Calu3 (cell line): ENCODE measurements around the gene EFNB1. TPM values are rescaled to one million over a fixed set of nuclear protein-coding genes. Genes with fewer than 3 reads are reported as not detected.

Experiments
- BruUV-seq: library from RNA; stranded (reverse); fragments of 400-500 nt; replicated peaks from 2 replicates; lab custom pipeline; 2021; lab: Mats Ljungman, UMichigan
- CTCF ChIA-PET: fragments of 300-600 bp; sonication (Branson Sonifier 250); formaldehyde crosslinking; loops from one replicate; lab custom pipeline; 2022; ENCODE audit warnings: antibody characterized with exemption; lab: Charles Lee
- DNase-seq: peaks from one replicate; pipeline ENCODE4 v3.0.0; 2022
- H3K27ac Mint-ChIP-seq: one replicate; pipeline ENCODE4 v1.8.0; 2022; ENCODE audit warnings: mixed read lengths; ENCODE audit not compliant: unreplicated experiment
- H3K27me3 Mint-ChIP-seq: one replicate; pipeline ENCODE4 v1.8.0; 2022; ENCODE audit warnings: mixed read lengths; ENCODE audit not compliant: unreplicated experiment
- H3K36me3 Mint-ChIP-seq: one replicate; pipeline ENCODE4 v1.8.0; 2022; ENCODE audit warnings: mild to moderate bottlenecking, moderate library complexity, mixed read lengths; ENCODE audit not compliant: insufficient read depth, unreplicated experiment
- H3K4me1 Mint-ChIP-seq: one replicate; pipeline ENCODE4 v1.8.0; 2022; ENCODE audit warnings: mild to moderate bottlenecking, low read depth, mixed read lengths; ENCODE audit not compliant: unreplicated experiment
- H3K4me3 Mint-ChIP-seq: one replicate; pipeline ENCODE4 v1.8.0; 2022; ENCODE audit warnings: mild to moderate bottlenecking, low read depth, moderate library complexity, mixed read lengths; ENCODE audit not compliant: unreplicated experiment
- H3K9me3 Mint-ChIP-seq: one replicate; pipeline ENCODE4 v1.8.0; 2022; ENCODE audit warnings: low read depth, mixed read lengths; ENCODE audit not compliant: unreplicated experiment
- intact Hi-C: fragments of 100-400 bp; cut with micrococcal nuclease; formaldehyde crosslinking; loops from one replicate; pipeline ENCODE4 v1.10.0; 2022; ENCODE audit not compliant: unreplicated experiment
- total RNA-seq: library from RNA; stranded (reverse); gene quantifications from 2 replicates; pipeline ENCODE4 v1.2.3, GENCODE V29; 2022
- TF ChIP-seq, protein P1 (sequence below): fragments of 200-600 bp; IDR thresholded peaks from one replicate; pipeline ENCODE4 v1.8.0; 2022; ENCODE audit warnings: antibody characterized with exemption; ENCODE audit not compliant: unreplicated experiment

EFNB1 gene
- total RNA-seq, 1 experiment from 2014 or later = 12.6 TPM

DNA sequence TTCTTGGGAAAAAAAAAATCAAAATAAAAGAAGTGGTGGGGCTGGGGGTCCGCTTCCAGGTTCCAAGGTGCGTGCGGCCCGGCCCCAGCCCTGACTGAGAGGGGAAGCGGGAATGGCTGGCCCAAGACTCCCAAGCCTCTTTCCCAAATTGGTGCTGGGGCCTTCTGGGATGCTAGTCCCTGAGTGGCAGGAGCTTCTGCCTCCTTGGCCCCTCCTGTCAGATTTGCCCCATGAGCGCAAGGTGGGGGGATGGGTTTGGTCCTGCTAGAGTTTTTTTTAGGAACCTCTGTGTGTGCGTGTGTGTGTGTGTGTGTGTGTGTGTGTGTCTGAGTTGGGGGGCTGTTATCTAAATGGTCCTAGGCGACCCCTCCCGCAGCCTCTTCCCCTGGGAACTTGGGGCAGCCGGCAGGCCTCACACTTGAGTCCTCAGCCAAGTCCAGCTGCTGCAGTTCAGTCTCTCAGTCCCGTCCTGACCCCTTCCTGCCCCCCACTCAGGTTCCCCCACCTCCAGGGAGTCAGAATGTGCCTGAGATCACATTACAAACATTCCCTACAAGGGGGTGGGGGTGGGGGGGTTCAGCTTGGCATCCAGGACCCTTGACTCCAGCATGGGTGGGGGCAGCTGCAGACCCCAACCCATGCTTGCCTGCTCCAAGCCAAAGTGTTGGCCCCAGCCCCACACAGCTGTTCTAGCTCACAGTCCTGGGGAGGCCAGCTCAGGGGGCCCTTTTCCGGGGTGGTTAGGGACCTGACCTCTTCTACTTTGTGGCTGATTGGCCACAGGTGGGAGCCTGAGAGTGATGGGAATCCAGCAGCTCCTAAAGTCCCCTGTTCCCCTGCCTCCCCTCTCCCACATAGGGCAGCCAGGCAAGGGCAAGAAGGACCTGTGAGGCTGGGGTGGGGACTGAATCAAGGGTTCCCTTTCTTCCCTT lies 4.0 kb downstream of the EFNB1 start:
- DNase-seq = no peak
- CTCF ChIA-PET = interaction anchor here (0.9 to 1.2 kb wide), 2 partner anchors 9 to 63 kb away, joined by 3 read pairs; no protein-coding TSS in a partner anchor
- Mint-ChIP-seq H3K27me3 (no peaks in the 10 kb centered on the region), H3K9me3 (no peaks in the 10 kb centered on the region), H3K4me3 (peak overlapping the region; percentile 87), H3K4me1 (peaks cover 46% of the 10 kb centered on the region), H3K36me3 (peaks cover 33% of the 10 kb centered on the region), H3K27ac (peak overlapping the region; percentile 70)
- BruUV-seq = no TSS peak
- intact Hi-C loops = no loop called here
- TF ChIP-seq, protein P1, sequence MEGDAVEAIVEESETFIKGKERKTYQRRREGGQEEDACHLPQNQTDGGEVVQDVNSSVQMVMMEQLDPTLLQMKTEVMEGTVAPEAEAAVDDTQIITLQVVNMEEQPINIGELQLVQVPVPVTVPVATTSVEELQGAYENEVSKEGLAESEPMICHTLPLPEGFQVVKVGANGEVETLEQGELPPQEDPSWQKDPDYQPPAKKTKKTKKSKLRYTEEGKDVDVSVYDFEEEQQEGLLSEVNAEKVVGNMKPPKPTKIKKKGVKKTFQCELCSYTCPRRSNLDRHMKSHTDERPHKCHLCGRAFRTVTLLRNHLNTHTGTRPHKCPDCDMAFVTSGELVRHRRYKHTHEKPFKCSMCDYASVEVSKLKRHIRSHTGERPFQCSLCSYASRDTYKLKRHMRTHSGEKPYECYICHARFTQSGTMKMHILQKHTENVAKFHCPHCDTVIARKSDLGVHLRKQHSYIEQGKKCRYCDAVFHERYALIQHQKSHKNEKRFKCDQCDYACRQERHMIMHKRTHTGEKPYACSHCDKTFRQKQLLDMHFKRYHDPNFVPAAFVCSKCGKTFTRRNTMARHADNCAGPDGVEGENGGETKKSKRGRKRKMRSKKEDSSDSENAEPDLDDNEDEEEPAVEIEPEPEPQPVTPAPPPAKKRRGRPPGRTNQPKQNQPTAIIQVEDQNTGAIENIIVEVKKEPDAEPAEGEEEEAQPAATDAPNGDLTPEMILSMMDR = no peak

DNA sequence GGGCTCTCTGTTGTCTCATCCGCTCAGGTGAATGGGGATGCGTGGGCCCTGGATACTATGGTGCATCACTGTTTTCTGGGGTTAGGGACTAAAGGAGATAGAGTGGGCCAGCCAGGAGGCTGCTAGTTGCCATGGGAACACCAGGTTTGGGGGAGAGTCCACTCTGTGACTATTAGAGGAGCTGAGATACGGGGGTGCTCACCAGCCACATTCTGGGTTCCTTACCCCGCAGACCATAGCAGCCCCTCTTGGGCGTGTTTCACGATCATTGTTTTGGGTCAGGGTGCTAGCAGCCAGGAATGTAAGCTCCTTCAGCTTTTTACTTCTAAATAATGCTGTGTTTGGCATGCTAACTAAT lies 4.6 kb downstream of the EFNB1 start:
- TF ChIP-seq, protein P1 = no peak
- H3K9me3 Mint-ChIP-seq = no peaks in the 10 kb centered on the region
- intact Hi-C loops = no loop called here
- no peak overlapping the region for H3K4me3 Mint-ChIP-seq
- DNase-seq = no peak
- peaks cover 27% of the 10 kb centered on the region for H3K36me3 Mint-ChIP-seq
- peaks cover 40% of the 10 kb centered on the region for H3K4me1 Mint-ChIP-seq
- H3K27me3 Mint-ChIP-seq = no peaks in the 10 kb centered on the region
- no peak overlapping the region for H3K27ac Mint-ChIP-seq
- BruUV-seq = no TSS peak
- CTCF ChIA-PET = interaction anchor here (0.9 to 1.2 kb wide), 2 partner anchors 8 to 62 kb away, joined by 3 read pairs; no protein-coding TSS in a partner anchor

DNA sequence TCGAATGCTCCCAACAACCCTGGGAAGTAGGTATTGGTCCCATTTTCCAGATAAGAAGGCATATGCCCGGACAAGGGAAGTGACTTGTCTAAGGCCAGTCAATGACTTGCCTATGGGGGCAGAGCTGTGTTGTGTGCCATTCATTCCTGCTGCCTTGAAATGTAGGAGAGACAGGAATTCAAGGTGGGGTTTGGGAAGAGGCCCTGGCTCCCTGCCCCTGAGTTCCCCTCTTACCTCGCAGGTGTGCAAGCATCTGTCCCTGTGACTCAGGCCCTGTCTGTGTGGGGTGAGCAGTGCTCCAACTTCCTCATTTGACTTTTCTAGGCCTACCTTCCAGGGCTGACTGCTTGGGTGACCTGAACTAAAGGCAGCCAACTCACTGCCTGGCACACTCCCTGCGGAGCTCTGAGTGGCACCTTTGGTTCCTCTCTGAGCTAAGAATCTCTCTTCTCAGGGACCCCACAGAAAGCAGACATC lies 5.1 kb downstream of the EFNB1 start:
- BruUV-seq = no TSS peak
- Mint-ChIP-seq H3K9me3 (no peaks in the 10 kb centered on the region), H3K4me3 (peak overlapping the region; percentile 17), H3K27ac (no peak overlapping the region), H3K36me3 (peaks cover 23% of the 10 kb centered on the region), H3K4me1 (peaks cover 37% of the 10 kb centered on the region), H3K27me3 (no peaks in the 10 kb centered on the region)
- no peak for DNase-seq
- TF ChIP-seq, protein P1 = no peak
- intact Hi-C loops = no loop called here
- CTCF ChIA-PET = interaction anchor here (0.9 to 1.2 kb wide), 3 partner anchors 8 to 389 kb away, joined by 3 read pairs; no protein-coding TSS in a partner anchor

DNA sequence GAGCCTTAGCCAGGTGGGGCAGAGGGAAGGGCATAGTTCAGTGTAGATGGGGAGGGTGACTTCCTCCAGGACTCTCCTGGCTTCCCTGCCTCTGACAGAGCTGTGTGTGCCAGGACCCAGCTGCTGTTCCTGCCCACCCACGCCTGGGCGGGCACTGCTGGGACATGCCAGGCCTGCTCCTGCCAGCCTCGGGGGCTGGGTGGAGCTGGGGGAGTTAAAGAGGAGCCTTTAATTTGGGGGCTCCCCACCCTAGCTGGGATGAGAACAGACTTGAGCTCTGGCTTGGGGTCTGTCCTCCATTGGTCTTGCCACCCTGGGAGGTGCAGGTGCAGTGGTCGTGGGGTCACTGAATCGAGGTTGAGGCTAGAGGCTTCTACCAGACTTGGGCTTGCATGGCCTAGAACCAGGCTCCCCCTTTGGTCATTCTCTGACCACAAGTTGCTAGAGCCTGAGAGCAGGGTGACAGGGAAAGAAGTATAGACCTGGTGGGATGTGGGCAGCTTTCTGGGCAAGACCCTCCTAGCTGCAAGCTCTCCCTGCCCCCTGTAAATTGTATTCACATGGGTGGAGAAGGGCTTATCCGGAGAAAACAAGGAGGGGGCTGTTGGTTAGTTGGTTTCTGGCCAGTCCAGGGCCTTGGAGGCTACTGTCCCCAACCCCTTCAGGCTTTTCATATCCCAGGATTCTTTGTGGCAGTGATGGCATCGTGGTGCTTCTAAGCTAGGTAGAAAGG lies 5.7 kb downstream of the EFNB1 start:
- Mint-ChIP-seq H3K27ac (no peak overlapping the region), H3K36me3 (peaks cover 16% of the 10 kb centered on the region), H3K4me3 (peak overlapping the region; percentile 17), H3K4me1 (peaks cover 37% of the 10 kb centered on the region), H3K9me3 (no peaks in the 10 kb centered on the region), H3K27me3 (no peaks in the 10 kb centered on the region)
- intact Hi-C loops = no loop called here
- CTCF ChIA-PET = interaction anchor here (1.0 to 1.2 kb wide), 2 partner anchors 61 to 388 kb away, joined by 3 read pairs; no protein-coding TSS in a partner anchor
- DNase-seq = no peak
- TF ChIP-seq, protein P1 = no peak
- no TSS peak for BruUV-seq
